ENCODE measurements around the gene CABLES2. TPM values are rescaled to one million over a fixed set of nuclear protein-coding genes. Genes with fewer than 3 reads are reported as not detected.

CABLES2 gene
- total and polyA plus RNA-seq, 9 donors, result 2.7 to 7.0 (median 4.7) TPM

DNA sequence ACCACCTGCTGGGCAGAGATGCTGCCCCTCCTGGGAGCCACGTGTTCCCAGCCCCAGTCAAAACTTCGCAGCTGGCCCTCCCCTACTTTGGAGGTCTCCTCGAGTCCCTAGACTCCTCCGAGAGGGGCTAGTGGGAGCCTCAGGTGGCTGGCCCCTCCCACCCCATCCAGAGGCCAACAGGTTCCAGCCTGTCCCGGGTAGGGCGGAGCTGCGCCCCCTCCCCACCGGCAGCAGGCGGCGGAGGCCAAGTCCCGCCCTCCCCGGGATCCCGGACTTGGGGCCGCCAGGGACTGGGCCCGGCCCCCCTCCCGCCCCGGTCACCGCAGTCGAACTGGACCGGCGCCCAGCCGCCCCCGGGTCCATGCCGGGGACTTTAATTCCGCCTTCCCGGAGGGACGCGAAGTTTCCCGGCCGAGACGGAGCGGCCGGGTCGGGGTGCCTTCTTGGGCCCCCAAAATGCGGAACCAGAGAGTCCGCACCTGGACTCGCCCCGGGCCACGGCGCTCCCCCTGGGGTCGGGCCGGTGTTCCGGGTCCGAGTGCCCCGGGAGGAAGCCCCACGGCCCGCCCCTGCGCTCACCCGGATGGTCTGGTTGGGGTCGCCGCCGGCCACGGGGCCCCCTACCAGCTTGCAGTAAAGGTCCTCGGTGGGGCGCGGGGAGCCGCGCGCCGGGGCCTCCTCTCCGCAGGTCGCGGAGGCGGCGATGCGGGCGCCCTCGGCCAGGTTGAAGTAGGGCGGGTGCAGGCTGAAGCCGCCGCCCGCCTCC is 40.5 kb downstream of the CABLES2 start:
- intact Hi-C loops (cut with DNase I), result loop anchor here in 1 of 4 donors (10.0 kb wide), 1 partner anchor 62 kb away; the partner anchor contains the start of gene ADRM1
- peaks cover 5% of the 10 kb centered on the region for H3K27me3 ChIP-seq
- TF ChIP-seq EP300 (IDR thresholded peaks at IDR 0.05) (no peak), POLR2A (IDR thresholded peaks at IDR 0.05) (no peak)
- TF ChIP-seq, protein P1, sequence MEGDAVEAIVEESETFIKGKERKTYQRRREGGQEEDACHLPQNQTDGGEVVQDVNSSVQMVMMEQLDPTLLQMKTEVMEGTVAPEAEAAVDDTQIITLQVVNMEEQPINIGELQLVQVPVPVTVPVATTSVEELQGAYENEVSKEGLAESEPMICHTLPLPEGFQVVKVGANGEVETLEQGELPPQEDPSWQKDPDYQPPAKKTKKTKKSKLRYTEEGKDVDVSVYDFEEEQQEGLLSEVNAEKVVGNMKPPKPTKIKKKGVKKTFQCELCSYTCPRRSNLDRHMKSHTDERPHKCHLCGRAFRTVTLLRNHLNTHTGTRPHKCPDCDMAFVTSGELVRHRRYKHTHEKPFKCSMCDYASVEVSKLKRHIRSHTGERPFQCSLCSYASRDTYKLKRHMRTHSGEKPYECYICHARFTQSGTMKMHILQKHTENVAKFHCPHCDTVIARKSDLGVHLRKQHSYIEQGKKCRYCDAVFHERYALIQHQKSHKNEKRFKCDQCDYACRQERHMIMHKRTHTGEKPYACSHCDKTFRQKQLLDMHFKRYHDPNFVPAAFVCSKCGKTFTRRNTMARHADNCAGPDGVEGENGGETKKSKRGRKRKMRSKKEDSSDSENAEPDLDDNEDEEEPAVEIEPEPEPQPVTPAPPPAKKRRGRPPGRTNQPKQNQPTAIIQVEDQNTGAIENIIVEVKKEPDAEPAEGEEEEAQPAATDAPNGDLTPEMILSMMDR (IDR thresholded peaks at IDR 0.05), result no peak
- H3K4me3 ChIP-seq, result peak overlapping the region; percentile 69
- peaks cover 13% of the 10 kb centered on the region for H3K4me1 ChIP-seq (ENCODE audit: insufficient read depth)
- H3K9me3 ChIP-seq, result no peaks in the 10 kb centered on the region
- peak overlapping the region; percentile 27 to 39 for H3K27ac ChIP-seq
- WGBS, 3 donors, result 1 to 4% (median 2%) methylated on average over 10 to 72 of the region's 72 CpGs
- peak in 2 of 5 donors; percentile 21 to 31 for DNase-seq
- H3K36me3 ChIP-seq, result no peaks in the 10 kb centered on the region

- Histone ChIP-seq H3K27ac (peak overlapping the region in 1 of 2 donors; percentile 27), H3K36me3 (no peaks in the 10 kb centered on the region), H3K9me3 (no peaks in the 10 kb centered on the region), H3K27me3 (peaks cover 5% of the 10 kb centered on the region), H3K4me1 (ENCODE audit: insufficient read depth) (peaks cover 13% of the 10 kb centered on the region), H3K4me3 (peak overlapping the region; percentile 69)
- DNase-seq, result peak in 2 of 5 donors; percentile 20 to 29
- TF ChIP-seq POLR2A (IDR thresholded peaks at IDR 0.05) (no peak), EP300 (IDR thresholded peaks at IDR 0.05) (no peak)
- TF ChIP-seq, protein P1 (IDR thresholded peaks at IDR 0.05), result no peak
- WGBS, 3 donors, result 29 to 39% (median 34%) methylated on average over 9 to 10 of the region's 10 CpGs
- intact Hi-C loops (cut with DNase I), result loop anchor here in 1 of 4 donors (10.0 kb wide), 1 partner anchor 61 kb away; the partner anchor contains the start of gene ADRM1
These were observed 41.2 kb downstream of the CABLES2 start for GRCh38 chr20:62365814-62366369.

DNA sequence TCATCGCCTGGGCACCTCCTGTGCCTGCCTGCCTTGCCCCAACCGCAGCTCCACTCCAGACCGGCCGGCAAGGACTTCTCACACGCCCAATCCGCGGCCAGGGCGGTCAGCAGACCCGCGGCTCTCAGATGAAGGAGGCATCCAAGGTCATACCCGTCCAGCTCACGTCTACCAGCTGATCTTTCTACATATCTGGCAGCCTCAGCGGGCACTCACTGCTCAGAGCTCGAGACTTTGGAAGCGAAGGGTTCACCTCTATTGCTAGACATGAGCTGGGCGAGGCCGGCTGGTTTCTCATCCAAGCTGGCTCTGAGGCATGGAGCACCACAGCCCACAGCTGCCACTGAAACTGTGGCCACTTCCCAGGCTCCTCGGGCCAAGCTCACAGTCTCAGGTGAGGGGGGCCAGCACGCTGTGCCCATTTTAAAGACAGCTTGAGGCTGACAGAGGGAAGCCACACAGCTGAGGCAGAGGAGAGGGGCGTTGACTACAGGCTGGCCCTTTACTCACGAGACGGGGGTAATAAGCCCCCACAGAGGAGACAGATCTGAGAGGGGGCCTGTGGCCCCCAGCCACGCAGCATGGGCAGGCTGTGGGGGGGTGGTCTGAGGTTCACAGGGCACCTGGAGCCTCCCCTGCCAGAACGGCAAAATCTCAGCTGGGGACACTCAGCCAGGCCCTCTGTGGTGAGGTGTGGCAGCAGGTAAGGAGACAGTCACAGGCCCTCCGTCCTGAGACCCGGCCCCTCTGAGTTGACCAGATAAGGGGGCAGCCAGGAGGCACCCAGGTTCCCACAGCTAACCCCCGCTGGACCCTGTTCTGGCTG is 42.0 kb downstream of the CABLES2 start:
- H3K4me1 ChIP-seq (ENCODE audit: insufficient read depth), result peaks cover 13% of the 10 kb centered on the region
- no peak overlapping the region for H3K27ac ChIP-seq
- 53 to 76% (median 64%) methylated on average over 25 to 27 of the region's 27 CpGs for WGBS, 3 donors
- intact Hi-C loops (cut with DNase I), result loop anchor here in 1 of 4 donors (10.0 kb wide), 1 partner anchor 60 kb away; the partner anchor contains the start of gene ADRM1
- no peaks in the 10 kb centered on the region for H3K9me3 ChIP-seq
- no peaks in the 10 kb centered on the region for H3K36me3 ChIP-seq
- DNase-seq, result peak in 4 of 5 donors; percentile 17 to 37 (median 26)
- TF ChIP-seq EP300 (IDR thresholded peaks at IDR 0.05), result no peak
- TF ChIP-seq, protein P1 (IDR thresholded peaks at IDR 0.05), result no peak
- no peak for TF ChIP-seq POLR2A (IDR thresholded peaks at IDR 0.05)
- peaks cover 5% of the 10 kb centered on the region for H3K27me3 ChIP-seq
- no peak overlapping the region for H3K4me3 ChIP-seq
